ENCODE data around the gene AKR7A2.

GRCh38 chr1:19322481-19322880 lies 10.5 kb upstream of the AKR7A2 start:
- no peak for TF ChIP-seq CTCF (IDR thresholded peaks at IDR 0.05 in 4 of 5, conservative IDR thresholded peaks at IDR 0.05 in 1 of 5)
- no peak for TF ChIP-seq POLR2A (IDR thresholded peaks at IDR 0.05)

Measured in gastrocnemius medialis (tissue), 4 donors.